Measurements from ENCODE around the gene TMEM130.
A peak's percentile ranks its signal among the peaks of the same experiment; 100 is the strongest.

Gene TMEM130

DNA sequence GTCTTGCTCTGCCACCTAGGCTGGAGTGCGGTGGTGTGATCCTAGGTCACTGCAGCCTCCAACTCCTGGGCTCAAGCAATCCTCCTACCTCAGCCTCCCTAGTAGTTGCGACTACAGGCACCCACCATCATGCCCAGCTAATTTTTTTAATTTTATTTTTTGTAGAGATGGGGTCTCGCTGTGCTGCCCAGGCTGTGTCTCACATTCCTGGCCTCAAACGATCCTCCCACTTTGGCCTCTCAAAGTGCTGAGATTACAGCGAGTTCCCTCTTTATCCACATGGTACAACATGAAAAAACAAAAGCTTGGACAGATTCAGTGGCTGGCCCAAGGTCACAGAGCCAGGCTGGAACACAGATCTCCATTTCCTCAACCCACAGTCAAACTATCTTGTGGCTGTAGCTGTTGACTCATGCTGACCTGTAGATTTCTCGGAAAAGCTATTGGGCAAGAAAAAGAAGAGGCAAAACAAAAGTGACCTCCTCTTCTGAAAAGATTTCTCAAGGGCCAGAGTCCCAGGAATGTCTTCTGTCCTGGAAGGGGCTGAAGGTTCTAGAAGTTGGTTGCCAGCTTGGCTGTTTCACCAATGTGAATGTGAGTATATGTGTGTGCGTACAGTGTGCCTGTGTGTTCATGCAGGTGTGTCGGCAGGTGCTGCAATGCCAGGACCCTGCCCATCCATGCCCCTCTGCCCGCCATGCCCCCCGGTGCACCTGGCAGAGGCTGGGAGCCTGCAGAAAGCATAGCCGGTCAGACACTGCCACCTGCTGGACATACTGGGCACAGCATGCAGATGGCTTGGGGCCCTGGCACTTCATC lies 28.4 kb downstream of the TMEM130 start:
- DNase-seq (ENCODE audit: low read depth), result peak; percentile 39

GRCh38 chr7:98840722-98841121 lies 29.1 kb downstream of the TMEM130 start:
- no peak for DNase-seq (ENCODE audit: low read depth)

DNA sequence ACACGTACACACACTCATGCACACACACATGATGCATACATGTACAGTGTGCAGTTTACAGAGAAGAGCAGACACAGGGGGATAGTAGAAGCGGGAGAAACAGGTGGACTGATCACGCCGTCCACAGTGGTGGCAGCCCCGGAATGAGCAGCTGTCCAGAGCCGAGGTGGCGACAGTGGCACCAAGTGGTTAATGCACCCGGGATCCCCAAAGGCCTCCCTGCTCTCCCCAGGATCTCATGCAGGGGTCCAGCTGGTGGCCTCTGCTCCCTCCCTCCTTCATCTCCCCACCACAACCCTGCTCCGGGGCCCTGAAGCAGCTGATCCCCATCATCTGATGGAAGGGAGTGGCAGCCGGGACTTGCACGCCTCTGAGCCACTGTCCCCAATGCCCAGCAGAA lies 29.7 kb downstream of the TMEM130 start:
- no peak for DNase-seq (ENCODE audit: low read depth)

- DNase-seq (ENCODE audit: low read depth), result no peak
These were observed 32.2 kb downstream of the TMEM130 start for GRCh38 chr7:98837630-98837972.

DNA sequence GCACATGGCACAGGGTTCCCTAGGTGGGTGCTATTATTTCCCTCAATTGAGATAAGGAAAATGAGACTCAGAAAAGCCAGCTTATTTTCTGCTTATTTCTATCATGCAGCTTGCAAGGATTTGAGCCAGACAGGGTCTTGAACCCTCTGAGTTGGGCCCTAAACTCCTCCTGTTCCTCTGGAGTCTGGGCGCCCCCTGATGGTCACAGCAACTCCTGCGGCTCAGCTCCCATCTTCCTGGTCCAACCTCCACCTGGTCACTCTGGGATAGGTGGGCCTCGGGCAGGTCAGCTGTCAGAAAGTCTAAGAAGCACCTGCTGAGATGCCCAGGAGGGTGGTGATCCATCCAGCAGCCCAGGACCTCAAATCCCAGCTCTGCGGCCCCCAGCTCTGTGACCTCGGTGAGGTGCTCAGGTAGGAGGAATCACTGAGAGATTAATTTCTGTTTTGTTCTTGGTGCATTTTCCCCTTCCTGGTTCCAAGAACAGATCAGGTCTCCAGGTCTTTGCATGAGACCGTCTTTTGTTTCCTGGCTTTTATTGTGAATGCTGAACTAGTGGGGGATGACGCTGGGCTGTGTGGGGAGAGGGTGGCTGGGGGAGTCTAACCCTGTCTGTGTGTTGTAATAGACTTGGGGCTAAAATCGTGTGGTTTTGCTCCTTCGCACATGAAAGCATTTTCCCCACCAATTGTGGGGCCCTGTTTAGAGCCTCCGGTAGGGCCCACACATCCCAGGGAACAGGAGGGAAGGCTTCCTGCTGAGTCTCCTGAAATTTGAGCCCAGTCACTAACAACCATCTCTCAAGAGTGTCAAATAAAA lies 32.8 kb downstream of the TMEM130 start:
- DNase-seq (ENCODE audit: low read depth), result no peak

DNA sequence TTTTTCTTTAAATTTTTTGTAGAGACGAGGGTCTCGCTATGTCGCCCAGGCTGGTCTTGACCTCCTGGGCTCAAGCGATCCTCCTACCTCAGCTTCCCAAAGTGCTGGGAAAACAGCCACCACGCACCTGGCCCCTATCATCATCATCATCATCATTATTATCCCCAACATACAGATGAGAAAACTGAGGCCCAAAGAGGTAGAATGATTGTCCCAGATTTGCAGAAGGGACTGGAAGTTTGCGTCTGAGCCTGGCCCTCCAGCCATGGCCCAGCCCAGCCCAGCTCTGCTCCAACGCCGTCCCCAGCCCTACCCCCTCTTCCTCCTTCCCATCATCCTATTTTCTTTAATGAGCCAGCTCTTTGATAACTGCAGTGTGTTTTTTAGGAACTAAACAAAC lies 34.9 kb downstream of the TMEM130 start:
- DNase-seq (ENCODE audit: low read depth), result no peak

DNA sequence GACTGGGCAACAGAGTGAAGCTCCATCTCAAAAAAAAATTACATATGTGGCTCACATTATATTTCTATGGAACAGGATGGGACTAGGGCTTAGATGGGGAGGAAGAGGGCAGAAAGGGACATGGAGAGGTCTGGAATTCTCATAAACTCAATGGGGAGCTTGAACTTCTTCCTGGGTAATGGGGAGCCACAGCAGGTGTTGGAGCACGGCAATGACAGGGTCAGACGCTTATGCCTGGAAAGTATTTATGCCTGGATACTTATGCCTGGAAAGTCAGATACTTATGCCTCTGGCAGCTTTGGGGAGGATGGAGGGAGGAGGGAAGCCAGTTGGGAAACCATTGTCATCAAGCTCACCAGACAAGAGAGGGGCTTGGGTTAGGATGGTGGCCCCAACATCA lies 36.8 kb downstream of the TMEM130 start:
- no peak for DNase-seq (ENCODE audit: low read depth)

GRCh38 chr7:98831641-98832221 lies 38.1 kb downstream of the TMEM130 start:
- DNase-seq (ENCODE audit: low read depth), result no peak

DNA sequence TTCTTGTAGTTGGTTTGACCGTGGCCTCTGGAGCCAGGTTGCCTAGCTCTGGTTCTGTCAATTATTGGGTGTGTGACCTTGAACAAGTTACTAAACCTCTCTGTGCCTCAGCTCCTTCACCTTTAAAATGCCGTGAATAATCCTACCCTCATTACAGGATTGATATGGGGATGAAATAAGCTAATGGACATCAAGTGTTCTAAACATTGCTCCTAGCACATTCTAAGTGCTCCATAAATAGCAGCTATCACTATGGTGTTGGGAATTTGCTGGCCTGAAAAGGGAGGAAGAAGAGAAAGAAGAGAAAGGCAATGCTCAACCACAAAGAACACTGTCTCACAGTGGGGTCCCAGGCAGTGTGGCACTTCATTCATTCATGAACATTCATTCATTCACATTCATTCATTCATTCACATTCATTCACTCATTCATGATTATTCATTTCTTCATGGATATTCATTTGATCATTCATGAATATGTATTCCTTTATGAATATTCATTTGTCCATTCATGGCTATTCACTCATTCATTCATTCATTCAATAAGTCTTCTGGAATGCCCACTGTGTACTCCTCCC lies 38.8 kb downstream of the TMEM130 start:
- DNase-seq (ENCODE audit: low read depth), result no peak

GRCh38 chr7:98828368-98828767 lies 41.4 kb downstream of the TMEM130 start:
- DNase-seq (ENCODE audit: low read depth), result no peak

- no peak for DNase-seq (ENCODE audit: low read depth)
These were observed 42.6 kb downstream of the TMEM130 start for GRCh38 chr7:98827258-98827657.

DNA sequence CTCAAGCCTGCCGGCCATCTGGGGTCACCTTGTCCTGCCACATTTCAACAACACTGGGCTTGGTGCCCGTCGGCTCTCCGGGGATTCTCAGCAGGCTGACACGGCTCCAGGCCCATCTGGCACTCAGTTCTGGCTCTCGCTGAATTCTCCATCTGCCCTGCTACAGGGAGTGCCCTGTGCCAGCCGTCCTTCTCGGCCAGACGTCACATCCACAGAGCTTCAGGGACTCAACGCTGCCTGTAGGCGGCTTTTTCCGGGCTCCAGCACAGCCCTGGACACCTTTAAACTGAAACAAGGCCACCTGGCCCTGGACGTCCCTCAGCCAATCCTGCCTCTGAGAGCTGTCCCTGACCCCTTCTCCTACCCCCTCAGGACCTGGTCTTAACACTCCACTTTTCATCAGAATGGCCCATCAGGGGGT lies 43.0 kb downstream of the TMEM130 start:
- DNase-seq (ENCODE audit: low read depth), result no peak

GRCh38 chr7:98826387-98826786 lies 43.4 kb downstream of the TMEM130 start:
- DNase-seq (ENCODE audit: low read depth), result no peak

- DNase-seq (ENCODE audit: low read depth), result no peak
These were observed 46.6 kb downstream of the TMEM130 start for GRCh38 chr7:98823226-98823625.

- no peak for DNase-seq (ENCODE audit: low read depth)
These were observed 48.5 kb downstream of the TMEM130 start for GRCh38 chr7:98821348-98821747.

DNA sequence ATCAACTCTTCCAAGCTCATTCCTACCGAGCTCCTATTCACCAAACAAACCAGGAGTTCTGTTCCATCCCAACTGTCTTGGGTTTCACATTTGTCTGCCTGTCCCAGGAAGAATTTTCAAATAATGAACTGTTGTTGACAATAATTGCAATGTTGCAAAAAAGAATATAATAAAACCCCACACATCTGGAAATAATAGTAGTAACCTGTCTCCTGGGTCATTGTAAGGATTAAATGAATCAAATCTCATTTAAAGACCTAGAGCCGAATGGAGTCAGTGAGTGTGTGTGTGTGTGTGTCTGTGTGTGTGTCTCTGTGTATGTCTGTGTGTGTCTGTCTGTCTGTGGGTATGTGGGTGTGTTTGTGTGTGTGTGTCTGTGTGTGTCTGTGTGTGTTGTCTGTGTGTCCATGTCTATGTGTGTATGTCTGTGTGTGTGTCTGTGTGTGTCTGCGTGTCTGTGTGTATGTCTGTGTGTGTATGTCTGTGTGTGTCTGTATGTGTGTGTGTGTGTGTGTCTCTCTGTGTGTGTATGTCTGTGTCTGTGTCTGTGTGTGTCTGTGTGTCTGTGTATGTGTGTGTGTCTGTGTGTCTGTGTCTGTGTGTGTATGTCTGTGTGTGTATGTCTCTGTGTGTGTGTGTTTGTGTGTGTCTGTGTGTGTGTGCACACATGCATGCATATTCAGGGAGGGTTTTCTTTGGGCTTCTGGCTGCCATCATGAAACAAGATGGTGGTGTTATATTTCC lies 52.7 kb downstream of the TMEM130 start:
- DNase-seq (ENCODE audit: low read depth), result no peak

GRCh38 chr7:98816241-98816640 lies 53.6 kb downstream of the TMEM130 start:
- DNase-seq (ENCODE audit: low read depth), result no peak

DNA sequence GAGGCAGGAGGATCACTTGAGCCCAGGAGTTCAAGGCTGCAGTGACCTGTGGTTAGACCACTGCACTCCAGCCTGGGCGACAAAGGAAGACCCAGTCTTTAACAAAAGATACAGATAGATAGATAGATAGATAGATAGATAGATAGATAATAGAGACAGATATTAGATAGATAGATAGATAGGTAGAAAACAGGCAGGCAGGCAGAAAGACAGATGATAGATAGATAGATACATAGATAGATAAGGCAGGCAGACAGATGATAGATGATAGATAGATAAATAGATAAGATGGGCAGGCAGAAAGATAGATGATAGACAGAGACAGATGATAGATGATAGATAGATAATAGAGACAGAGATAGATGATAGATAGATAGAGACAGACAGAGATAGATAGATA lies 54.5 kb downstream of the TMEM130 start:
- no peak for DNase-seq (ENCODE audit: low read depth)

DNA sequence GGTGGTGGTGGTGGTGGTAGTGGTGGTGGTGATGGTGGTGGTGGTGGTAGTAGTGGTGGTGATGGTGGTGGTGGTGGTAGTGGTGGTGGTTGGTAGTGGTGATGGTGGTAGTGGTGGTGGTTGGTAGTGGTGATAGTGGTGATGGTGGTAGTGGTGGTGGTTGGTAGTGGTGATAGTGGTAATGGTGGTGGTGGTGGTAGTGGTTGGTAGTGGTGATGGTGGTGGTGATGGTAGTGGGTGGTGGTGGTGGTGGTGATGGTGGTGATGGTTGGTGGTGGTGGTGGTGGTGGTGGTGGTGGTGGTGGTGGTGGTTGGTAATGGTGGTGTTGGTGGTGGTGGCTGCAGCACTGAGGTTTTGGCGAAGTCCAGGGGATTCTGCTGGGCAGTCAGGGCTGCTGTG lies 58.5 kb downstream of the TMEM130 start:
- DNase-seq (ENCODE audit: low read depth), result no peak

DNA sequence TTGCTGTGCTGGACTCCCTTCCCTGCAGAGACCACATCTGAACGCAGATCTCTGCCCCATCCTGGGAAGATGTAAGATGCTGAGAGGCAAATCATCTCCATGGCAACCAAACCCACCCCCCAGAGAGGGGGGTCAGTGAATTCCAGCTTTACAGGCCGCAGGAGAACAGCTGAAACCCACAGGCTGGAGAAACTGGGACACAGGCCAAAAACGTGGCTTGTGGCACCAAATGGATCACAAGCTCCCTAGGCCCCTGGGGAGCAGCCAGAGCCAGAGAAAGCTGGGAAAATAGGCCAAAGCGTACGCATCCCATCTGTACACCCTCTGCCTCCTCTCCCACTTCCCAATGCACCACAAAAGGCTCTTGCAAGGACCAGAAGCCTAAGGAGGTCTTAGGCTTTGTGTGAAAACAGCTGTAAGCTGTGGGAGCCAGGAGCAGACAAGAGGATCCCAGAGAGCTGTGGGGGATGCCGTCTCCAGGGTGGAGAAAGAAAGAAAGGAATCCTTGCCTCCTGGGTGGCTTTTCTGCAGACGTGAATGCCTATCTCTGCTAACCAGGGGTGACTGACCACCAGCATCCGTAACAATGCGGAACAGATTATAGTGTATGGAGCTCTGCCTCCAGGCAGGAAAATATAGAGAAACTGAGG lies 59.5 kb downstream of the TMEM130 start:
- no peak for DNase-seq (ENCODE audit: low read depth)

DNA sequence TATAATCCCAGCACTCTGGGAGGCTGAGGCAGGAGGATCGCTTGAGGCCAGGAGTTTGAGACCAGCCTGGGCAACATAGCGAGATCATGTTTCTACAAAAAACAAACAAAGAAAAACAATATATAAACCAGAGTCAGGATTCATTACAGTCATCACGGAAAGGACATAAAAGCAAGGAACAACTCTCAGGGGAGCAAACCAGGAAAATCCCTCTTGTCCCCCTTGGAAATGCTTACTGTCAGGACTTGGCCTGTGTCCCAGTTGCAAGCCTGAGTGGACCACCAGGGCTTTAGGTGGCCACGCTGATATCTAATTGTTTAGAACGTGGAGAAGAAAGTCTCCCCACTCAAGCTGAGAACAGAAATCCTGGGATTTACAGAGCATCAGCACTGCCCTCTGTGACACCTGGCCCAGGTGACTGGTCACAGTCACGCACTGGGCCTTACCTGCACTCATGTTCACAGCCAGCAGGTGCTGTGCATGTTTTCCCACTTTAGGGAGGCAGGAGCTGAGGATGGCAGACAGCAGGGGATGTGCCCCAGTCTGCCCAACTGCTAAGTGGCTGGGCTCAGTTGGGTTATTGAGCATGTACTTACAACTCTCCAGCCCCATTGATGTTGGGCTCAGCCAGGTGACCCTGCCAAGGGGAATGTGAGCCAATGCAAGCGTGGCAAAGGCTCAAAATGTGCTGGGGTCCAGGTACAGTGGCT lies 60.9 kb downstream of the TMEM130 start:
- no peak for DNase-seq (ENCODE audit: low read depth)

Data from fibroblast of the conjunctiva (primary cell).